Measurements from ENCODE around the gene LRP10.

- TF ChIP-seq CTCF (IDR thresholded peaks at IDR 0.05; ENCODE audit: poor library complexity) (no peak), EZH2 (IDR thresholded peaks at IDR 0.05; ENCODE audit: borderline replicate concordance) (no peak)
Measured at GRCh38 chr14:22856428-22856827, 15.1 kb upstream of the LRP10 start.

Data from hepatocyte (in vitro differentiated cells).